ENCODE data around the gene LRRC45. TPM values are rescaled to one million over a fixed set of nuclear protein-coding genes. Genes with fewer than 3 reads are reported as not detected.

LRRC45 gene
- total and polyA plus RNA-seq, 2 donors (not counting 3 experiments of a cell fraction or from before 2014, with no cell fraction given): 7.6 to 22.9 TPM

GRCh38 chr17:81973432-81973831 lies 49.7 kb upstream of the LRRC45 start:
- BruUV-seq (replicated peaks): no TSS peak
- CTCF ChIA-PET: no interaction called here
- TF ChIP-seq EZH2 (IDR thresholded peaks at IDR 0.05; ENCODE audit: borderline replicate concordance, low read depth, low read length, severe bottlenecking) (no peak), MYC (IDR thresholded peaks at IDR 0.05; ENCODE audit: low read depth, low read length) (no peak), MAX (IDR thresholded peaks at IDR 0.05; ENCODE audit: insufficient read depth, insufficient read length) (no peak), GATA2 (IDR thresholded peaks at IDR 0.05; ENCODE audit: insufficient read depth, insufficient read length, low read depth, low read length) (no peak), POLR2AphosphoS5 (IDR thresholded peaks at IDR 0.05; ENCODE audit: insufficient read depth, low read depth, low read length) (no peak), JUN (IDR thresholded peaks at IDR 0.05; ENCODE audit: borderline replicate concordance, insufficient read depth, insufficient read length, low read depth) (no peak), POLR2A (IDR thresholded peaks at IDR 0.05; ENCODE audit: low read depth, low read length) (no peak), FOS (IDR thresholded peaks at IDR 0.05; ENCODE audit: borderline replicate concordance, insufficient read depth, low read length) (no peak)
- TF ChIP-seq, protein P1, sequence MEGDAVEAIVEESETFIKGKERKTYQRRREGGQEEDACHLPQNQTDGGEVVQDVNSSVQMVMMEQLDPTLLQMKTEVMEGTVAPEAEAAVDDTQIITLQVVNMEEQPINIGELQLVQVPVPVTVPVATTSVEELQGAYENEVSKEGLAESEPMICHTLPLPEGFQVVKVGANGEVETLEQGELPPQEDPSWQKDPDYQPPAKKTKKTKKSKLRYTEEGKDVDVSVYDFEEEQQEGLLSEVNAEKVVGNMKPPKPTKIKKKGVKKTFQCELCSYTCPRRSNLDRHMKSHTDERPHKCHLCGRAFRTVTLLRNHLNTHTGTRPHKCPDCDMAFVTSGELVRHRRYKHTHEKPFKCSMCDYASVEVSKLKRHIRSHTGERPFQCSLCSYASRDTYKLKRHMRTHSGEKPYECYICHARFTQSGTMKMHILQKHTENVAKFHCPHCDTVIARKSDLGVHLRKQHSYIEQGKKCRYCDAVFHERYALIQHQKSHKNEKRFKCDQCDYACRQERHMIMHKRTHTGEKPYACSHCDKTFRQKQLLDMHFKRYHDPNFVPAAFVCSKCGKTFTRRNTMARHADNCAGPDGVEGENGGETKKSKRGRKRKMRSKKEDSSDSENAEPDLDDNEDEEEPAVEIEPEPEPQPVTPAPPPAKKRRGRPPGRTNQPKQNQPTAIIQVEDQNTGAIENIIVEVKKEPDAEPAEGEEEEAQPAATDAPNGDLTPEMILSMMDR (IDR thresholded peaks at IDR 0.05; ENCODE audit: extremely low read depth in 1 of 2, insufficient read depth in 1 of 2, low read depth in 1 of 2, low read length in 2 of 2): no peak
- dilution Hi-C loops (cut with MboI; ENCODE audit: extremely low pct_ligation_motif_present, low sequenced_read_pairs): no loop called here
- Histone ChIP-seq H3K4me1 (ENCODE audit: control insufficient read depth, extremely low read depth, insufficient read depth, low read length) (peaks cover 4% of the 10 kb centered on the region), H4K20me1 (replicated peaks; ENCODE audit: control insufficient read depth, extremely low read depth, insufficient read depth, low read length) (no peaks in the 10 kb centered on the region), H2AFZ (ENCODE audit: low read depth, low read length) (no peak overlapping the region), H3K79me2 (ENCODE audit: control insufficient read depth, insufficient read depth, low read length) (no peaks in the 10 kb centered on the region), H3K9ac (replicated peaks; ENCODE audit: extremely low read depth, insufficient read depth, low read length) (no peak overlapping the region), H3K4me3 (replicated peaks in 1 of 3; ENCODE audit: insufficient read depth in 1 of 3, low read depth in 1 of 3, low read length in 3 of 3) (no peak overlapping the region), H3K27ac (ENCODE audit: insufficient read depth, low read depth, low read length) (no peak overlapping the region), H3K9me1 (replicated peaks; ENCODE audit: control insufficient read depth, extremely low read depth, insufficient read depth, low read length) (no peaks in the 10 kb centered on the region), H3K9me3 (replicated peaks; ENCODE audit: control insufficient read depth, insufficient read depth, low read length) (no peaks in the 10 kb centered on the region), H3K27me3 (ENCODE audit: control insufficient read depth in 2 of 2, insufficient read depth in 2 of 2, low read length in 2 of 2) (no peaks in the 10 kb centered on the region), H3K36me3 (ENCODE audit: control insufficient read depth in 2 of 2, extremely low read depth in 1 of 2, insufficient read depth in 2 of 2, low read length in 2 of 2) (no peaks in the 10 kb centered on the region), H3K4me2 (ENCODE audit: insufficient read depth, low read length) (no peak overlapping the region)
- intact Hi-C loops (cut with micrococcal nuclease): no loop called here
- FAIRE-seq (no peak), DNase-seq (ENCODE audit: low read depth, low spot score) (no peak)
- POLR2A ChIA-PET: no interaction called here

All from endothelial cell of umbilical vein (primary cell).